Measurements from ENCODE around the gene HSPA4. TPM values are rescaled to one million over a fixed set of nuclear protein-coding genes. Genes with fewer than 3 reads are reported as not detected.

HSPA4 gene
- total and polyA plus RNA-seq, 2 of the 4 experiments (the other 2 are of a cell fraction) = 34.9 to 120 TPM

- H3K23ac ChIP-seq (ENCODE audit: low read depth, low read length) = no peak overlapping the region
- H3K79me1 ChIP-seq (ENCODE audit: low read depth in 1 of 2, low read length in 2 of 2) = no peaks in the 10 kb centered on the region
- H3K36me3 ChIP-seq (ENCODE audit: control insufficient read depth, insufficient read depth, low read length) = no peaks in the 10 kb centered on the region
- no peak overlapping the region for H2BK120ac ChIP-seq (ENCODE audit: low read depth, low read length)
- intact Hi-C loops (cut with micrococcal nuclease) = loop anchor here (10.0 kb wide), 1 partner anchor 556 kb away; no protein-coding TSS in a partner anchor
- H4K91ac ChIP-seq (ENCODE audit: insufficient read depth, low read depth, low read length) = no peak overlapping the region
- TF ChIP-seq NFE2L2 (IDR thresholded peaks at IDR 0.05; ENCODE audit: low read depth, low read length) (no peak), SMC3 (IDR thresholded peaks at IDR 0.05; ENCODE audit: low read depth, low read length) (no peak), MXI1 (IDR thresholded peaks at IDR 0.05; ENCODE audit: borderline replicate concordance, low read depth, low read length) (no peak), MAFK (IDR thresholded peaks at IDR 0.05; ENCODE audit: low read depth, low read length) (no peak), FOS (IDR thresholded peaks at IDR 0.05; ENCODE audit: low read depth, low read length) (no peak), RAD21 (IDR thresholded peaks at IDR 0.05; ENCODE audit: low read length) (no peak), CHD1 (IDR thresholded peaks at IDR 0.05; ENCODE audit: low read depth, low read length) (no peak), USF2 (IDR thresholded peaks at IDR 0.05; ENCODE audit: low read depth, low read length) (no peak), CTCF (conservative IDR thresholded peaks at IDR 0.05; ENCODE audit: low read depth, low read length) (no peak), POLR2A (IDR thresholded peaks at IDR 0.05; ENCODE audit: low read depth, low read length) (no peak), RFX5 (IDR thresholded peaks at IDR 0.05; ENCODE audit: low read depth, low read length) (no peak), MAZ (IDR thresholded peaks at IDR 0.05; ENCODE audit: borderline replicate concordance, low read depth, low read length) (no peak), ELK1 (IDR thresholded peaks at IDR 0.05; ENCODE audit: borderline replicate concordance, low read depth, low read length) (no peak), BHLHE40 (IDR thresholded peaks at IDR 0.05; ENCODE audit: low read depth, low read length) (no peak), RCOR1 (IDR thresholded peaks at IDR 0.05; ENCODE audit: insufficient replicate concordance, low read length) (no peak), CEBPB (IDR thresholded peaks at IDR 0.05; ENCODE audit: low read depth, low read length) (no peak)
- H3K18ac ChIP-seq (ENCODE audit: low read depth, low read length) = no peak overlapping the region
- no peaks in the 10 kb centered on the region for H3K9me1 ChIP-seq (ENCODE audit: insufficient read depth, low read length)
- DNase-seq = no peak
- H3K9ac ChIP-seq (ENCODE audit: low read depth, low read length) = no peak overlapping the region
- H2BK15ac ChIP-seq (ENCODE audit: low read depth, low read length) = no peak overlapping the region
- ATAC-seq (ENCODE audit: low read depth) = no peak
- ChIA-PET CTCF (interaction anchor here (1.1 kb wide), 1 partner anchor 8 kb away, joined by 3 read pairs; no protein-coding TSS in a partner anchor), POLR2A (ENCODE audit: unreplicated experiment) (no interaction called here)
- no TSS peak for BruUV-seq (replicated peaks)
- WGBS, 2 experiments (ENCODE audit: extremely low coverage in 2 of 2, insufficient read length in 1 of 2) = no CpG with 5 or more reads among the region's 4 CpGs
- H2BK20ac ChIP-seq (ENCODE audit: low read depth, low read length) = no peak overlapping the region
- no peak overlapping the region for H4K8ac ChIP-seq (ENCODE audit: low read depth in 2 of 2, low read length in 2 of 2)
- no peak overlapping the region for H2AFZ ChIP-seq (replicated peaks; ENCODE audit: low read length, poor library complexity)
- H3K4ac ChIP-seq (ENCODE audit: low read depth, low read length) = no peak overlapping the region
- no peak overlapping the region for H2AK5ac ChIP-seq (ENCODE audit: low read depth, low read length)
- no peak overlapping the region for H3K27ac ChIP-seq (ENCODE audit: insufficient read depth, low read length)
- no peaks in the 10 kb centered on the region; the same call in 1 of the 2 replicates for H4K20me1 ChIP-seq (ENCODE audit: insufficient read depth, low read length)
- no peak overlapping the region for H3K4me2 ChIP-seq (ENCODE audit: low read depth, low read length)
- no peak overlapping the region for H4K5ac ChIP-seq (ENCODE audit: low read depth, low read length)
- dilution Hi-C loops (cut with HindIII; ENCODE audit: low sequenced_read_pairs, unreplicated experiment) = no loop called here
- H3K4me3 ChIP-seq (ENCODE audit: insufficient read depth, low read depth, low read length) = no peak overlapping the region
- H3K56ac ChIP-seq (ENCODE audit: extremely low read depth, insufficient read depth, low read length) = no peak overlapping the region
- H3K4me1 ChIP-seq (ENCODE audit: control insufficient read depth, insufficient read depth, low read length) = no peaks in the 10 kb centered on the region
- H3K27me3 ChIP-seq (ENCODE audit: control insufficient read depth, insufficient read depth, low read length) = peaks cover 22% of the 10 kb centered on the region
- H3K14ac ChIP-seq (replicated peaks; ENCODE audit: low read depth, low read length) = no peak overlapping the region
- H2BK5ac ChIP-seq (ENCODE audit: low read depth, low read length, poor library complexity, severe bottlenecking) = no peak overlapping the region
- H2AK9ac ChIP-seq (replicated peaks; ENCODE audit: low read depth, low read length, poor library complexity) = no peak overlapping the region
- no peaks in the 10 kb centered on the region for H3K9me3 ChIP-seq (ENCODE audit: control insufficient read depth, insufficient read depth, low read length)
- in situ Hi-C loops (cut with MboI; ENCODE audit: low sequenced_read_pairs) = loop anchor here (10.0 kb wide), 2 partner anchors 166 to 826 kb away; no protein-coding TSS in a partner anchor
These were observed 67.5 kb downstream of the HSPA4 start for GRCh38 chr5:133119233-133119711.
